AML-193 (cell line): ENCODE data around the gene KRTAP10-2.
"Not testable (repeated sequence)": the region's sequence is repeated elsewhere in the genome, so short reads cannot be mapped to it uniquely, and the experiment has no call there.

Experiments
- DNase-seq, 2 experiments: peaks; one replicate each; lab custom pipeline; 2025; lab: John Stamatoyannopoulos, UW

Gene KRTAP10-2

GRCh38 chr21:44583089-44583799 is 31.9 kb upstream of the KRTAP10-2 start:
- no peak for DNase-seq

DNA sequence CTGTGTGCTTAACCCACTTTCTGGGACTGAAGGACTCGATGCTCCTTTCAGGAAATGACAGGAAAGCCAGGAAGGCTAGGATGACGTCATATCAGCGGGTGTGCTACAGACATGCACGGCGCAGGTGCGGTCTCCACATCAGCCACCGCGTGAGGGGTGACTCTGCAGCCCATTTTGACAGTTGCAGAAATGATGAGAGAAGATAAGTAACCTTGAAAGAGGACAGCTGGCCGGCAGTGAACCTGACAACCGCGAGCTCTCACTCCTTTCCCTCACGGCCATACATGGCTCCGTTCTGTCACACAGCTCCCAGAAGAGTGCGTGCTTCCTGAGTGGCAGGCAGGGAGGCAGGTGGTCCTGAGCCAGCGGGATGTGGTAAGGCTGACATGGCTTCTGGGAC is 30.8 kb upstream of the KRTAP10-2 start:
- DNase-seq = no peak

- DNase-seq = no peak
These were observed 29.9 kb upstream of the KRTAP10-2 start for GRCh38 chr21:44581158-44581557.

DNA sequence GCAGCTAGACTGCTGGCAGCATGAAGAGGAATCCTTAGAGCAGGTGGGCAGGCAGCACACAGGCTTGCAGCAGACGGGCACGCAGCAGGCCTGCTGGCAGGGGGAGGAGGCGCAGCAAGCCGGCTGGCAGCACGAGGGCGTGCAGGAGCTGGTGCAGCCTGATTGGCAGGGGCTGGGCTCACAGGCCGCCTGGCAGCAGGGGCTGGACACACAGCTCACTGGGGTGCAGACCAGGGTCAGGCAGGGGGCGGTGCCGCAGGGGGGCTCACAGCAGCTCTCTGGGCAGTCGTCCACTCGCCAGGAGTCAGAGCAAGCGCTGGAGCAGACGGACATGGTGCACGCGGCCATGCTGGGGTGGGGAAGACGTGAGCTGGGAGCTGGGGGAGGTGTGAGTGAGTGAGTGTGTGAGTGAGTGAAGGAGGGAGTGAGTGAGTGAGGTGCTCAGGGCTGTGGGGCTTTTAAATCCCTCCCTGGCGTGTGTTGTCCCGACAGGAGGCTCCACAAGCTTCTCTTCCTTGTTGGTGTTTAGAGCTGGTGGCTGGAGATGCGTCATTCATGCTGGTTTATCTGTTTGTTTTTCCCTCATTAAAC is 29.0 kb upstream of the KRTAP10-2 start, which contains the start of gene KRTAP10-5:
TSS of gene KRTAP10-5 (minus strand) at position 374 of the 591 bp plus-strand sequence. CDS start at position 348, 26 bp downstream.
- DNase-seq = not testable (repeated sequence)

- no peak for DNase-seq
These were observed 28.5 kb upstream of the KRTAP10-2 start for GRCh38 chr21:44579833-44580144.

- no peak for DNase-seq
These were observed 27.9 kb upstream of the KRTAP10-2 start for GRCh38 chr21:44579056-44579832.

- no peak for DNase-seq
These were observed 27.2 kb upstream of the KRTAP10-2 start for GRCh38 chr21:44578371-44579055.

GRCh38 chr21:44576025-44576420 is 24.7 kb upstream of the KRTAP10-2 start:
- no peak for DNase-seq

DNA sequence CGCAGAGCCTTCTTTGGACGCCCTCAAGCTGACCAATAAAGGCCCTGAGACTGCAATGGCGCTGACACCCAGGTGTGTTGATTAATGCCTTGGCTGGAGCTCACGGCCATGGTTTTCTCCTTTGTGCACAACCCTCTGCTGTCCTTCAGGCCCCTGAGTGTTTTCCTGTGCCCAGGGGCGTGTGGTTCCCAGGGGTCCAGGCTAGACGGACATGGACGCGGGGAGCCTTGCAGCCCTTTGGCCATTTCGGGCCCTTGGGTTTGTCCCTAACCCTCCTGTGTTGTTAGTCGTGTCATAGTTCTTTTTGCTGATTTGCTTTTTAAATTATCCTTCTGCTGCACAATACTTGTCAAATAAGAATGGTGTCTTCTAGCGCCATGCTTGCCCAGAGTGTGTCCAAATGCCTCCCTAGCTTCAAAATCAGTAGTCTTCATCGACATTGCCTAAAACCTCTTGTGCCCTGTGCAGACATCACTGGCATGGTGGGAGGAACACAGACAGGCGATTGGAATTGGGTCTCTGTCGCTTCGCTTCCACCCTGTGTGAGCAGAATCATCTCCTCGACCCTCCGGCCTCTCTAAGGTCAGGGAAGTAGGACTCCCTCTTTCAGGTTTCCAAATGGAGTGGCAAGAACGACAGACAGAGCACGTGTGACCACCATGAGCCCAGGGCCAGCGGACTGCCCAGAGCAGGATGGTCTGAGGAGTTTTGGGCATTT is 24.2 kb upstream of the KRTAP10-2 start:
- no peak for DNase-seq

GRCh38 chr21:44574457-44575306 is 23.4 kb upstream of the KRTAP10-2 start:
- DNase-seq = no peak

DNA sequence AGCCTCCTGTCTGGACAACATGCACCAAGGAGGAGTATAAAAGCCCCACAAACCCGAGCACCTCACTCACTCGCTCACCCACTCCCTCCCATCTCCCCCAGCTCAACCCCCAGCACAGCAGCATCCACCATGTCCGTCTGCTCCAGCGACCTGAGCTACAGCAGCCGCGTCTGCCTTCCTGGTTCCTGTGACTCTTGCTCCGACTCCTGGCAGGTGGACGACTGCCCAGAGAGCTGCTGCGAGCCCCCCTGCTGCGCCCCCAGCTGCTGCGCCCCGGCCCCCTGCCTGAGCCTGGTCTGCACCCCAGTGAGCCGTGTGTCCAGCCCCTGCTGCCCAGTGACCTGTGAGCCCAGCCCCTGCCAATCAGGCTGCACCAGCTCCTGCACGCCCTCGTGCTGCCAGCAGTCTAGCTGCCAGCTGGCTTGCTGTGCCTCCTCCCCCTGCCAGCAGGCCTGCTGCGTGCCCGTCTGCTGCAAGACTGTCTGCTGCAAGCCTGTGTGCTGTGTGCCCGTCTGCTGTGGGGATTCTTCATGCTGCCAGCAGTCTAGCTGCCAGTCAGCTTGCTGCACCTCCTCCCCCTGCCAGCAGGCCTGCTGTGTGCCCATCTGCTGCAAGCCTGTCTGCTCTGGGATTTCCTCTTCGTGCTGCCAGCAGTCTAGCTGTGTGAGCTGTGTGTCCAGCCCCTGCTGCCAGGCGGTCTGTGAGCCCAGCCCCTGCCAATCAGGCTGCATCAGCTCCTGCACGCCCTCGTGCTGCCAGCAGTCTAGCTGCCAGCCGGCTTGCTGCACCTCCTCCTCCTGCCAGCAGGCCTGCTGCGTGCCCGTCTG is 22.5 kb upstream of the KRTAP10-2 start, which contains the start of gene KRTAP10-4:
TSS of gene KRTAP10-4 (plus strand) at position 100 of the 827 bp plus-strand sequence. CDS start at position 130, 30 bp downstream.
- not testable (repeated sequence) for DNase-seq

DNA sequence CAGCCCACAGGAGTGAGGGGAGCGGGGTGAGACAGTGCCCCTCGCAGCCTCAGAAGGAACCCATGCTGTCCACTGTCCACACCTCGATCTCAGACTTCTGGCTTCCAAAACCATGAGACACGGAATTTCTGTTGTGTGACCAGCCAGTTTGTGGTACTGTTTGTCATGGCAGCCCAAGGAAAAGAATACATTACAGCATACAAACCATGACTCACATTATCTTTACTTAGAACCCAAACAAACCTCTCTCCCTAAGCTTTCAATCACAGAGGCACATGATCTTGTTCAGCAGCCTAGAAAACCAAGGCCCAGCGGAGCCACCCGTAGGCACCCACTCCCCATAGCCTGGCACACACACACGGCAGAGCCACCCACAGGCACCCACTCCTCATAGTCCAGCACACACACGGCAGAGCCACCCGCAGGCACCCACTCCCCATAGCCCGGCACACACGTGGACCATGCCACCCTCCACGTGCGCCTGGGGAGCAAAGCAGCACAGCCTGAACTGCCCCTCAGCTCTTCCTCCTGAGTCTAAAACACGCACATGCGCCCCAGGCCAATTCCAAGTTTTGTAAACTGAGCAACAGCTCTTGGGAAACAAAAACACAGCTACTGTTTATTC is 21.8 kb upstream of the KRTAP10-2 start:
- DNase-seq = no peak

GRCh38 chr21:44571844-44572782 is 20.8 kb upstream of the KRTAP10-2 start:
- no peak for DNase-seq

DNA sequence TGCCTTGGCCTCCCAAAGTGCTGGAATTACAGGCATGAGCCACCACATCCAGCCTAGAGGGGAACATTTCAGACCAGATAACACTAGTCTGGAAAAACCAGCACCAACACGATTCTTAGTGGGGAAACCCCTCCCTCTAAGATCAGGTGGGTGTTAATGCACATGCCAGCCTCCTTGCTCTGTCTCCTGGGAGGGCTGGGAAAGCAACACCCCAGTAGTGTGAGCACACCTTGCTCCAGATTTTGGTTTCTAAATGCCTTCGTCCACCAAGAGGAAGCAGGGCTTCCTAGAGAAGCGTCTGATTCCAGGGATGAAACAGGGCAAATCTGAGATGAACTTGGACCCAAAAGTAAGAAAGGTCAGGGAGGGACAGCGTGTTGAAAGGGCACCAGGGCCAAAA is 20.0 kb upstream of the KRTAP10-2 start:
- DNase-seq = no peak

DNA sequence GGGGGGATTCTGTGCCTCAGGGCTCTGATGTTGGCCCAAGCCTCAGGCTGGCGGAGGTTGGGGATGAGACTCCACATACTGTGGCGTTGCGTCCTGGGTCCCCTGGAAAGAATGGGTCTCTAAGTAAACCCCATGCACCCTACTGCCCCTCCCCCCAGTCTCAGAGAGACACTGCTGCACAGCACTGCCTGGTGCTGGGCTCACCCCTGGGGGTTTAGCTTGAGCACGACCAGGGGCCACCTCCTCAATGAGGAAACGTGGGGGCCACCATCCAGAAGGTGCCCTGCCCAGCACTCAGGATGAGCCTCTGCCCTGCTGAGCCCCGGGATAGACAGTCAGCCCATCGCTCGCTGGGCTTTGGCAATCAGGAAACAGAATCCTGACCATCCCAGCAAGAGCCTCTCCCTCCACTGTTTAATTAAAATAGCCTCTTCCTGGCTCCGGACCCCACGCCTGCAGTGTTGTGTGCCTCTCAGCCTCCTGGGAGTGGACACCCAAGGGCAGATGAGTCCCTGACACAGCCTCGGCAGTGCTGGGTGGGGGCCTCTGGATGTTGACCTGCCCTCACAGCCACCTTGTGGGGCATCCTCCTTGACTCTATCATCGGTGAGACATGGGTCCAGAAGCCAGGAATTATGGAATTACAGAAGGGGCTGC is 18.7 kb upstream of the KRTAP10-2 start:
- no peak for DNase-seq

DNA sequence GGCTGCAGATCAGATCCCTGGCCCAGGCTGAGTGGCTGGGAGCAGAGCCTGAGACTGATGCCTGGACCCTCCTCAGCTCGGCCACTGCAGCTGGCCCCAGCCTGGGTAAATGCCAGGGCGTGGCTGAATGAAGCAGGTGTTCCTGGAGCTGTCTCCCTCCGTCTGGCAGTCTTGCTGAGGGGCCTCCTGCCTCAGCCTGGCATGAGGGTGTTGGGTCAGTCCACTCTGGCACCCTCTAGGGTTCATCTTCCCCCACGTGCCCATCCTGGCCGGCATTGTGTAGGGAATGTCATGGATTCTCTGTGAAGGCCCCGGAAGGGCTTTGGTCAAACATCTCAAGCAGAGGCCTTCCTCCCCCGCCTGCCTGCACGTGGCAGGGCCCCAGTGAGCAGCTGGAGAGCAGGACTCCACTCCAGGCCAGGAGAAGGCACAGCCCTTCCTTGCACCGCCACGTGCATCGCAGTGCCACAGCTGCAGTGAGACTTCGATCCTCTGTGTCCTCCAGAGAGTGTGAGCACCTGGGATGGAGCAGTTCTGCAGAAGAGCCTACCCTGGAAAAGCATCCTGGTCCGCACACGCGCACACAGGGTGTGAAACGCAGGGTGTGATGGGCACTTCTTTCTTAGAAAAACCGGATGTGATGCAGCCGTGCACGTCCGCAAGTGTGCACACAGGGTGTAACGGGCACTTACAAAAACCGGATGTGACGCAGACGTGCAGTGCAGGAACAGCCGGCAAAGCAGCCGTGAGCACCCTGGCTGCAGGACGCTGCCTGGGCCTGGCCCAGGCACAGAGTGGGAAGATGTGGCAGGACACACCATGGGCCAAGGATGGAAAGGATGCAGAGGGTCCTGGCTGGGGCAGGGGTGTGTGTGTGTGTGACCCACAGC is 17.6 kb upstream of the KRTAP10-2 start:
- no peak for DNase-seq

GRCh38 chr21:44568261-44568660 is 17.0 kb upstream of the KRTAP10-2 start:
- no peak for DNase-seq
